Measurements from ENCODE around the gene THRB.

The THRB gene

GRCh38 chr3:24119321-24119751 is 375.3 kb downstream of the THRB start:
- peaks cover 10% of the 10 kb centered on the region for H3K27me3 Mint-ChIP-seq (ENCODE audit: low read depth, poor library complexity)

GRCh38 chr3:24117508-24117907 is 377.1 kb downstream of the THRB start:
- Mint-ChIP-seq H3K9me3 (no peaks in the 10 kb centered on the region), H3K36me3 (ENCODE audit: low read depth) (no peaks in the 10 kb centered on the region), H3K27me3 (ENCODE audit: low read depth, poor library complexity) (peaks cover 16% of the 10 kb centered on the region), H3K27ac (no peak overlapping the region), H3K4me3 (no peak overlapping the region), H3K4me1 (peaks cover 13% of the 10 kb centered on the region)
- no peak for DNase-seq
- TF ChIP-seq CTCF (IDR thresholded peaks at IDR 0.05): no peak

More at GRCh38 chr3:24119321-24119751, 375.3 kb downstream of the THRB start:
- no peak for TF ChIP-seq CTCF (IDR thresholded peaks at IDR 0.05)
- Mint-ChIP-seq H3K4me3 (no peak overlapping the region), H3K4me1 (peaks cover 13% of the 10 kb centered on the region), H3K27ac (peak overlapping the region; percentile 69), H3K9me3 (no peaks in the 10 kb centered on the region), H3K36me3 (ENCODE audit: low read depth) (no peaks in the 10 kb centered on the region)
- no peak for DNase-seq

- no peak for TF ChIP-seq CTCF (IDR thresholded peaks at IDR 0.05)
- Mint-ChIP-seq H3K36me3 (ENCODE audit: low read depth) (no peaks in the 10 kb centered on the region), H3K4me1 (no peaks in the 10 kb centered on the region), H3K27ac (no peak overlapping the region), H3K4me3 (no peak overlapping the region), H3K9me3 (no peaks in the 10 kb centered on the region), H3K27me3 (ENCODE audit: low read depth, poor library complexity) (peaks cover 15% of the 10 kb centered on the region)
- no peak for DNase-seq
These were observed 382.9 kb downstream of the THRB start for GRCh38 chr3:24111711-24112110.

- TF ChIP-seq CTCF (IDR thresholded peaks at IDR 0.05): no peak
- Mint-ChIP-seq H3K4me1 (no peaks in the 10 kb centered on the region), H3K36me3 (ENCODE audit: low read depth) (no peaks in the 10 kb centered on the region), H3K27me3 (ENCODE audit: low read depth, poor library complexity) (peaks cover 11% of the 10 kb centered on the region), H3K27ac (no peak overlapping the region), H3K9me3 (no peaks in the 10 kb centered on the region), H3K4me3 (no peak overlapping the region)
- no peak for DNase-seq
These were observed 384.6 kb downstream of the THRB start for GRCh38 chr3:24110051-24110450.

GRCh38 chr3:24101676-24102168 is 392.9 kb downstream of the THRB start:
- TF ChIP-seq CTCF (IDR thresholded peaks at IDR 0.05): no peak
- DNase-seq: no peak
- Mint-ChIP-seq H3K9me3 (peaks cover 6% of the 10 kb centered on the region), H3K27ac (no peak overlapping the region), H3K4me3 (no peak overlapping the region), H3K4me1 (peaks cover 4% of the 10 kb centered on the region), H3K36me3 (ENCODE audit: low read depth) (peaks cover 4% of the 10 kb centered on the region), H3K27me3 (ENCODE audit: low read depth, poor library complexity) (peaks cover 2% of the 10 kb centered on the region)

GRCh38 chr3:24100696-24101402 is 393.8 kb downstream of the THRB start:
- no peak for TF ChIP-seq CTCF (IDR thresholded peaks at IDR 0.05)
- DNase-seq: no peak
- Mint-ChIP-seq H3K27ac (no peak overlapping the region), H3K4me3 (no peak overlapping the region), H3K9me3 (peaks cover 14% of the 10 kb centered on the region), H3K27me3 (ENCODE audit: low read depth, poor library complexity) (peaks cover 2% of the 10 kb centered on the region), H3K4me1 (peaks cover 4% of the 10 kb centered on the region), H3K36me3 (ENCODE audit: low read depth) (peaks cover 4% of the 10 kb centered on the region)
